Body of pancreas (tissue), 4 donors: ENCODE data around the gene IFI27L2.

Source experiments
- POLR2A ChIP-seq, 3 donors: fragments of 450-650 bp; IDR thresholded peaks; one replicate each; pipeline ENCODE4 v1.6.1; 2016; ENCODE audit warnings: antibody characterized with exemption in 3 of 3, mild to moderate bottlenecking in 2 of 3
- TF ChIP-seq, protein P1 (sequence below), 7 experiments: fragments of 450-650 bp in 4 of 7; fragments of 200-600 bp in 3 of 7; sonication (generic) in 3 of 7; IDR thresholded peaks; one replicate each; pipeline ENCODE4 v1.5.1; 2016 to 2019; ENCODE audit warnings: antibody characterized with exemption in 7 of 7

DNA sequence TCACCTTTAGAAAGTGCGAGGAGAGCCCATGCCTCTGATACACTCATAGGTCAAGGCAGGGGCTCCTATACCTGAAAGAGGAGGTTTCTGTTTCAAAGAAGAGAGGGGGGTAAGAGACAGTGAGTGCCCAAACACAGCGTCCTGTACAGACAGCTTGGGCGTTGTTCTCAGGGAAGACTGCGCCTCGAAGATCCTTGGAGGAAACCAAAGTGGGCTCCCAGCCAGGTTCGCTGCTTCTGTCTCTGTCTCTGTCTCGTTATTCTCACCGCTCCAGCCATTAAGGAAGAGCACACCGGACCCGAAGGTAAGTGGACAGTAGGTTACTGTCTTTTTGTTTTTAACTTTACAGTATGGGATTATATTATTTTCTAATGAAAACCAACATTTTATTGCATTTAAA is 24.7 kb downstream of the IFI27L2 start:
- TF ChIP-seq, protein P1, sequence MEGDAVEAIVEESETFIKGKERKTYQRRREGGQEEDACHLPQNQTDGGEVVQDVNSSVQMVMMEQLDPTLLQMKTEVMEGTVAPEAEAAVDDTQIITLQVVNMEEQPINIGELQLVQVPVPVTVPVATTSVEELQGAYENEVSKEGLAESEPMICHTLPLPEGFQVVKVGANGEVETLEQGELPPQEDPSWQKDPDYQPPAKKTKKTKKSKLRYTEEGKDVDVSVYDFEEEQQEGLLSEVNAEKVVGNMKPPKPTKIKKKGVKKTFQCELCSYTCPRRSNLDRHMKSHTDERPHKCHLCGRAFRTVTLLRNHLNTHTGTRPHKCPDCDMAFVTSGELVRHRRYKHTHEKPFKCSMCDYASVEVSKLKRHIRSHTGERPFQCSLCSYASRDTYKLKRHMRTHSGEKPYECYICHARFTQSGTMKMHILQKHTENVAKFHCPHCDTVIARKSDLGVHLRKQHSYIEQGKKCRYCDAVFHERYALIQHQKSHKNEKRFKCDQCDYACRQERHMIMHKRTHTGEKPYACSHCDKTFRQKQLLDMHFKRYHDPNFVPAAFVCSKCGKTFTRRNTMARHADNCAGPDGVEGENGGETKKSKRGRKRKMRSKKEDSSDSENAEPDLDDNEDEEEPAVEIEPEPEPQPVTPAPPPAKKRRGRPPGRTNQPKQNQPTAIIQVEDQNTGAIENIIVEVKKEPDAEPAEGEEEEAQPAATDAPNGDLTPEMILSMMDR (IDR thresholded peaks at IDR 0.05), result no peak
- TF ChIP-seq POLR2A (IDR thresholded peaks at IDR 0.05), result no peak
